Lower lobe of right lung (tissue), 2 donors: Measurements from ENCODE around the gene HSFX4. TPM values are rescaled to one million over a fixed set of nuclear protein-coding genes. Genes with fewer than 3 reads are reported as not detected.

ENCODE experiments used
- ATAC-seq, 2 donors: fragments of 200-7000 bp; cut with Tn5 transposase; one replicate each; pipeline ENCODE4 v1.9.1; 2020 to 2022; ENCODE audit warnings: mild to moderate bottlenecking in 2 of 2, moderate library complexity in 2 of 2
- DNase-seq: peaks from one replicate; pipeline ENCODE4 v3.0.0-alpha.2; 2020
- H3K27ac ChIP-seq: fragments of 200-600 bp; one replicate; pipeline ENCODE4 v1.8.0; 2022
- H3K27me3 ChIP-seq: fragments of 200-600 bp; one replicate; pipeline ENCODE4 v1.8.0; 2022; ENCODE audit warnings: low read depth
- H3K36me3 ChIP-seq: fragments of 200-600 bp; one replicate; pipeline ENCODE4 v1.8.0; 2022; ENCODE audit warnings: mild to moderate bottlenecking
- H3K4me1 ChIP-seq: fragments of 200-600 bp; one replicate; pipeline ENCODE4 v1.8.0; 2022
- H3K4me3 ChIP-seq: fragments of 200-600 bp; one replicate; pipeline ENCODE4 v1.8.0; 2022; ENCODE audit warnings: mild to moderate bottlenecking
- H3K9me3 ChIP-seq: fragments of 200-600 bp; one replicate; pipeline ENCODE4 v1.8.0; 2022
- intact Hi-C: fragments of 100-400 bp; cut with DNase I; formaldehyde crosslinking; loops from one replicate; pipeline ENCODE4 v1.11.0; 2022
- total RNA-seq: library from RNA; stranded (reverse); fragmentation: NEBNext Ultra II Directional; extraction: Animal tissue kit (Norgen Biotek cat#: 25700); gene quantifications from one replicate; pipeline ENCODE4 v1.2.1, GENCODE V29; 2021
- TF ChIP-seq, protein P1 (sequence below): fragments of 200-600 bp; IDR thresholded peaks from one replicate; pipeline ENCODE4 v1.8.0; 2022; ENCODE audit warnings: antibody characterized with exemption, mild to moderate bottlenecking
- donor health status: DM: no; HTN: yes; CAD: no; lungs with severe emphysema.

HSFX4 gene
- total RNA-seq, 1 donor from 2014 or later: not detected

GRCh38 chrX:149979126-149979644 lies 49.8 kb downstream of the HSFX4 start:
- no peaks in the 10 kb centered on the region for H3K4me1 ChIP-seq
- ATAC-seq: no peak
- no peaks in the 10 kb centered on the region for H3K27me3 ChIP-seq
- no peak for DNase-seq
- no peaks in the 10 kb centered on the region for H3K36me3 ChIP-seq
- no peak overlapping the region for H3K4me3 ChIP-seq
- TF ChIP-seq, protein P1, sequence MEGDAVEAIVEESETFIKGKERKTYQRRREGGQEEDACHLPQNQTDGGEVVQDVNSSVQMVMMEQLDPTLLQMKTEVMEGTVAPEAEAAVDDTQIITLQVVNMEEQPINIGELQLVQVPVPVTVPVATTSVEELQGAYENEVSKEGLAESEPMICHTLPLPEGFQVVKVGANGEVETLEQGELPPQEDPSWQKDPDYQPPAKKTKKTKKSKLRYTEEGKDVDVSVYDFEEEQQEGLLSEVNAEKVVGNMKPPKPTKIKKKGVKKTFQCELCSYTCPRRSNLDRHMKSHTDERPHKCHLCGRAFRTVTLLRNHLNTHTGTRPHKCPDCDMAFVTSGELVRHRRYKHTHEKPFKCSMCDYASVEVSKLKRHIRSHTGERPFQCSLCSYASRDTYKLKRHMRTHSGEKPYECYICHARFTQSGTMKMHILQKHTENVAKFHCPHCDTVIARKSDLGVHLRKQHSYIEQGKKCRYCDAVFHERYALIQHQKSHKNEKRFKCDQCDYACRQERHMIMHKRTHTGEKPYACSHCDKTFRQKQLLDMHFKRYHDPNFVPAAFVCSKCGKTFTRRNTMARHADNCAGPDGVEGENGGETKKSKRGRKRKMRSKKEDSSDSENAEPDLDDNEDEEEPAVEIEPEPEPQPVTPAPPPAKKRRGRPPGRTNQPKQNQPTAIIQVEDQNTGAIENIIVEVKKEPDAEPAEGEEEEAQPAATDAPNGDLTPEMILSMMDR: no peak
- intact Hi-C loops: no loop called here
- no peaks in the 10 kb centered on the region for H3K9me3 ChIP-seq
- no peak overlapping the region for H3K27ac ChIP-seq

Other genes with a start within 250 kb of the HSFX4 start
- not detected for gene MAGEA11, start 217.5 kb upstream of the HSFX4 start, total RNA-seq
- 2.2 TPM for gene HSFX1, start 155.5 kb upstream of the HSFX4 start, total RNA-seq
- not detected for gene MAGEA9, start 147.6 kb upstream of the HSFX4 start, total RNA-seq
- not detected for gene MAGEA8, start 48.4 kb upstream of the HSFX4 start, total RNA-seq
- 21.7 TPM for gene EOLA2, start 8.9 kb downstream of the HSFX4 start, total RNA-seq